Motor neuron (in vitro differentiated cells): ENCODE measurements around the gene H1-8. TPM values are rescaled to one million over a fixed set of nuclear protein-coding genes. Genes with fewer than 3 reads are reported as not detected.

Source experiments
- ATAC-seq, 8 experiments: fragments of 200-7000 bp; cut with Tn5 transposase; replicated peaks in 6 of 8; 2 replicates each; pipeline ENCODE4 v1.8.0; 2021; ENCODE audit warnings: mild to moderate bottlenecking in 8 of 8, moderate library complexity in 8 of 8
- H3K27ac ChIP-seq, 2 donors: fragments of 250-450 bp; sonication (Bioruptor Pico); 2 replicates each; pipeline ENCODE4 v1.9.0; 2021; ENCODE audit warnings: antibody characterized with exemption in 2 of 2, mild to moderate bottlenecking in 2 of 2, moderate library complexity in 1 of 2
- H3K4me1 ChIP-seq, 2 donors: fragments of 250-450 bp; sonication (Bioruptor Pico); replicated peaks in 1 of 2; 2 replicates each; pipeline ENCODE4 v1.6.1; 2021; ENCODE audit warnings: antibody characterized with exemption in 2 of 2, mild to moderate bottlenecking in 2 of 2, moderate library complexity in 1 of 2
- H3K4me3 ChIP-seq, 5 donors: fragments of 250-450 bp; sonication (Bioruptor Pico); 2 replicates each; pipeline ENCODE4 v1.9.0; 2021; ENCODE audit warnings: antibody characterized with exemption in 5 of 5, mild to moderate bottlenecking in 5 of 5, moderate library complexity in 4 of 5
- WGBS, 10 experiments: fragments of 450-650 bp; shearing (Covaris generic); methylation state at CpG; one replicate each; pipeline ENCODE4 v1.0.0; 2022; 5-methylcytosine and 5-hydroxymethylcytosine counted together
- in situ Hi-C, 9 experiments: fragments of 400-800 bp; cut with MboI; loops; one replicate each; pipeline ENCODE4 v1.15.0; 2021; ENCODE audit warnings: low sequenced_read_pairs in 9 of 9, low pct_unique_long_range_greater_than_20kb in 2 of 9; ENCODE audit not compliant: unreplicated experiment in 9 of 9
- total RNA-seq, 8 experiments: library from RNA; unstranded; fragments of 300-600 nt; gene quantifications; 2 replicates each; pipeline versions ENCODE4 v1.2.3 to v1.2.4, GENCODE V29; 2022

H1-8 gene
- total RNA-seq, 8 experiments from 2014 or later: not detected

DNA sequence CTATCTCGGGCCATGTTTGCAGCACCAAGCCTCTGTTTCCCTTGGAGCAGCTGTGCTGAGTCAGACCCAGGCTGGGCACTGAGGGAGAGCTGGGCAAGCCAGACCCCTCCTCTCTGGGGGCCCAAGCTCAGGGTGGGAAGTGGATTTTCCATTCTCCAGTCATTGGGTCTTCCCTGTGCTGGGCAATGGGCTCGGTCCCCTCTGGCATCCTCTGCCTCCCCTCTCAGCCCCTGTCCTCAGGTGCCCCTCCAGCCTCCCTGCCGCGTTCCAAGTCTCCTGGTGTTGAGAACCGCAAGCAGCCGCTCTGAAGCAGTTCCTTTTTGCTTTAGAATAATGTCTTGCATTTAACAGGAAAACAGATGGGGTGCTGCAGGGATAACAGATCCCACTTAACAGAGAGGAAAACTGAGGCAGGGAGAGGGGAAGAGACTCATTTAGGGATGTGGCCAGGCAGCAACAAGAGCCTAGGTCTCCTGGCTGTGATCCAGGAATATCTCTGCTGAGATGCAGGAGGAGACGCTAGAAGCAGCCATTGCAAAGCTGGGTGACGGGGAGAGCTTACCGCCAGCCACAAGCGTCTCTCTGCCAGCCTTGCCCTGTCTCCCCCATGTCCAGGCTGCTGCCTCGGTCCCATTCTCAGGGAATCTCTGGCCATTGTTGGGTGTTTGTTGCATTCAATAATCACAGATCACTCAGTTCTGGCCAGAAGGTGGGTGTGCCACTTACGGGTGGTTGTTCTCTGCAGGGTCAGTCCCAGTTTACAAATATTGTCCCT is 13.4 kb upstream of the H1-8 start:
- ATAC-seq: peak in 3 of 8 experiments; percentile 8 to 64 (median 47)
- in situ Hi-C loops: no loop called here
- Histone ChIP-seq H3K27ac (no peak overlapping the region), H3K4me3 (no peak overlapping the region), H3K4me1 (peaks cover 7 to 22% of the 10 kb centered on the region in 2 donors)
- 73 to 94% (median 82%) methylated on average over 1 to 5 of the region's 12 CpGs; no CpG with 5 or more reads in 6 of the 10 experiments for WGBS, 10 experiments

DNA sequence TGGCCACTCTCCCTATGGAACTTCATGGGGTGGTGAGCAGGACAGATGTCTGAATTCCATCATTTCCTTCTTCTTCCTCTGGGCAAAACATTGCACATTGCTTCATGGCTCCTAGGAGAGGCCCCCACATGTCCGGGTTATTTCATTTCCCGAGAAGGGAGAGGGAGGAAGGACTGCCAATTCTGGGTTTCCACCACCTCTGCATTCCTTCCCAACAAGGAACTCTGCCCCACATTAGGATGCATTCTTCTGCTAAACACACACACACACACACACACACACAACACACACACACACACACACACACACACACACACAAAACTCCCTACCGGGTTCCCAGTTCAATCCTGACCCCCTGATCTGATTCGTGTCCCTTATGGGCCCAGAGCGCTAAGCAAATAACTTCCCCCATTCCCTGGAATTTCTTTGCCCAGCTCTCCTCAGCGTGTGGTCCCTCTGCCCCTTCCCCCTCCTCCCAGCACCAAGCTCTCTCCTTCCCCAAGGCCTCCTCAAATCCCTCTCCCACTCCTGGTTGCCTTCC is 12.7 kb upstream of the H1-8 start:
- Histone ChIP-seq H3K4me3 (no peak overlapping the region), H3K27ac (no peak overlapping the region), H3K4me1 (peaks cover 14 to 25% of the 10 kb centered on the region in 2 donors)
- in situ Hi-C loops: no loop called here
- 0 to 40% (median 6%) methylated on average over 1 to 2 of the region's 6 CpGs; no CpG with 5 or more reads in 7 of the 10 experiments for WGBS, 10 experiments
- peak in 5 of 8 experiments; percentile 8 to 61 (median 32) for ATAC-seq

DNA sequence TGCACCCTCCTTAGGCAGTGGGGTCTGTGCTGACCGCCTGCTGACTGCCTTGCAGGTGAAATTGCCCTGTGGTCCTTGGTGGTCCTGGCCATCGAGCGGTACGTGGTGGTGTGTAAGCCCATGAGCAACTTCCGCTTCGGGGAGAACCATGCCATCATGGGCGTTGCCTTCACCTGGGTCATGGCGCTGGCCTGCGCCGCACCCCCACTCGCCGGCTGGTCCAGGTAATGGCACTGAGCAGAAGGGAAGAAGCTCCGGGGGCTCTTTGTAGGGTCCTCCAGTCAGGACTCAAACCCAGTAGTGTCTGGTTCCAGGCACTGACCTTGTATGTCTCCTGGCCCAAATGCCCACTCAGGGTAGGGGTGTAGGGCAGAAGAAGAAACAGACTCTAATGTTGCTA is 12.2 kb upstream of the H1-8 start:
- no peak for ATAC-seq
- Histone ChIP-seq H3K27ac (no peak overlapping the region), H3K4me1 (peaks cover 14 to 25% of the 10 kb centered on the region in 2 donors), H3K4me3 (no peak overlapping the region)
- in situ Hi-C loops: no loop called here
- WGBS, 10 experiments: 83 to 100% (median 86%) methylated on average over 1 to 6 of the region's 13 CpGs; no CpG with 5 or more reads in 7 of the 10 experiments

DNA sequence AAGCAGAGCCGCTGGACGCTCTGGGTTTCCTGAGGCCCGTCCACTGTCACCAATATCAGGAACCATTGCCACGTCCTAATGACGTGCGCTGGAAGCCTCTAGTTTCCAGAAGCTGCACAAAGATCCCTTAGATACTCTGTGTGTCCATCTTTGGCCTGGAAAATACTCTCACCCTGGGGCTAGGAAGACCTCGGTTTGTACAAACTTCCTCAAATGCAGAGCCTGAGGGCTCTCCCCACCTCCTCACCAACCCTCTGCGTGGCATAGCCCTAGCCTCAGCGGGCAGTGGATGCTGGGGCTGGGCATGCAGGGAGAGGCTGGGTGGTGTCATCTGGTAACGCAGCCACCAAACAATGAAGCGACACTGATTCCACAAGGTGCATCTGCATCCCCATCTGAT is 11.3 kb upstream of the H1-8 start:
- no peak for ATAC-seq
- 71 to 100% (median 89%) methylated on average over 1 to 9 of the region's 11 CpGs; no CpG with 5 or more reads in 2 of the 10 experiments for WGBS, 10 experiments
- peaks cover 14 to 30% of the 10 kb centered on the region in 2 donors for H3K4me1 ChIP-seq
- no peak overlapping the region for H3K4me3 ChIP-seq
- in situ Hi-C loops: no loop called here
- no peak overlapping the region for H3K27ac ChIP-seq

DNA sequence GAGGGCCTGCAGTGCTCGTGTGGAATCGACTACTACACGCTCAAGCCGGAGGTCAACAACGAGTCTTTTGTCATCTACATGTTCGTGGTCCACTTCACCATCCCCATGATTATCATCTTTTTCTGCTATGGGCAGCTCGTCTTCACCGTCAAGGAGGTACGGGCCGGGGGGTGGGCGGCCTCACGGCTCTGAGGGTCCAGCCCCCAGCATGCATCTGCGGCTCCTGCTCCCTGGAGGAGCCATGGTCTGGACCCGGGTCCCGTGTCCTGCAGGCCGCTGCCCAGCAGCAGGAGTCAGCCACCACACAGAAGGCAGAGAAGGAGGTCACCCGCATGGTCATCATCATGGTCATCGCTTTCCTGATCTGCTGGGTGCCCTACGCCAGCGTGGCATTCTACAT is 10.7 kb upstream of the H1-8 start:
- Histone ChIP-seq H3K27ac (no peak overlapping the region), H3K4me3 (no peak overlapping the region), H3K4me1 (peaks cover 14 to 34% of the 10 kb centered on the region in 2 donors)
- in situ Hi-C loops: no loop called here
- WGBS, 10 experiments: 80 to 100% (median 97%) methylated on average over 1 to 5 of the region's 20 CpGs; no CpG with 5 or more reads in 5 of the 10 experiments
- no peak for ATAC-seq

- Histone ChIP-seq H3K4me3 (no peak overlapping the region), H3K27ac (no peak overlapping the region), H3K4me1 (peaks cover 14 to 34% of the 10 kb centered on the region in 2 donors)
- ATAC-seq: no peak
- in situ Hi-C loops: no loop called here
- 78 to 100% (median 93%) methylated on average over 1 to 6 of the region's 16 CpGs; no CpG with 5 or more reads in 6 of the 10 experiments for WGBS, 10 experiments
Measured at GRCh38 chr3:129533406-129533805, 9.6 kb upstream of the H1-8 start.

DNA sequence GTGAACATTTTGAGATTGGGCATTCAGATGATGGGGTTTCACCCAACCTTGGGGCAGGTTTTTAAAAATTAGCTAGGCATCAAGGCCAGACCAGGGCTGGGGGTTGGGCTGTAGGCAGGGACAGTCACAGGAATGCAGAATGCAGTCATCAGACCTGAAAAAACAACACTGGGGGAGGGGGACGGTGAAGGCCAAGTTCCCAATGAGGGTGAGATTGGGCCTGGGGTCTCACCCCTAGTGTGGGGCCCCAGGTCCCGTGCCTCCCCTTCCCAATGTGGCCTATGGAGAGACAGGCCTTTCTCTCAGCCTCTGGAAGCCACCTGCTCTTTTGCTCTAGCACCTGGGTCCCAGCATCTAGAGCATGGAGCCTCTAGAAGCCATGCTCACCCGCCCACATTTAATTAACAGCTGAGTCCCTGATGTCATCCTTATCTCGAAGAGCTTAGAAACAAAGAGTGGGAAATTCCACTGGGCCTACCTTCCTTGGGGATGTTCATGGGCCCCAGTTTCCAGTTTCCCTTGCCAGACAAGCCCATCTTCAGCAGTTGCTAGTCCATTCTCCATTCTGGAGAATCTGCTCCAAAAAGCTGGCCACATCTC is 8.4 kb upstream of the H1-8 start:
- Histone ChIP-seq H3K4me3 (no peak overlapping the region), H3K27ac (no peak overlapping the region), H3K4me1 (peaks cover 14 to 32% of the 10 kb centered on the region in 2 donors)
- in situ Hi-C loops: no loop called here
- peak in 5 of 8 experiments; percentile 66 to 78 (median 77) for ATAC-seq
- 45 to 81% (median 60%) methylated on average over 1 to 3 of the region's 4 CpGs; no CpG with 5 or more reads in 7 of the 10 experiments for WGBS, 10 experiments

- 40 to 86% (median 83%) methylated on average over 1 of the region's 1 CpG; no CpG with 5 or more reads in 7 of the 10 experiments for WGBS, 10 experiments
- H3K4me3 ChIP-seq: no peak overlapping the region
- in situ Hi-C loops: no loop called here
- H3K27ac ChIP-seq: no peak overlapping the region
- H3K4me1 ChIP-seq: peaks cover 14 to 27% of the 10 kb centered on the region in 2 donors
- ATAC-seq: peak in 3 of 8 experiments; percentile 2 to 9 (median 5)
Measured at GRCh38 chr3:129535075-129535474, 7.9 kb upstream of the H1-8 start.

DNA sequence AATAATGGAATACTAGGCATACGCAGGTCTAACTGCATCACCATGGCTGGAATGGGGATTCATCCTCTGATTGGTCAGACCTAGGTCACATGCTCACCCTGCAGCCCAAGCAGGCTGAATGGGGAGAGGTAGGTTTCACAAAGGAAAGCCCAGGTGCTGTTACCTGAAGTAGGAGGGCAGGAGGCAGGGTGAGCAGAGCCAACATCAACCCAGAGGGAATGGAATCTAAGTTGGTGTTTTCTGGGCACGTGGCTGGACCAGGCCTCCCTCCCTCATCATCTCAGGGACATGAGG is 6.7 kb upstream of the H1-8 start:
- WGBS, 10 experiments: 20 to 100% (median 93%) methylated on average over 1 to 2 of the region's 2 CpGs; no CpG with 5 or more reads in 4 of the 10 experiments

GRCh38 chr3:129536804-129537203 is 6.2 kb upstream of the H1-8 start:
- no peak overlapping the region for H3K4me3 ChIP-seq
- H3K27ac ChIP-seq: no peak overlapping the region
- in situ Hi-C loops: no loop called here
- ATAC-seq: peak in 4 of 8 experiments; percentile 48 to 98 (median 92)
- WGBS, 10 experiments: 0 to 100% (median 68%) methylated on average over 1 to 2 of the region's 3 CpGs; no CpG with 5 or more reads in 2 of the 10 experiments
- peaks cover 14 to 22% of the 10 kb centered on the region in 2 donors for H3K4me1 ChIP-seq

More for the DNA sequence above, 6.7 kb upstream of the H1-8 start:
- Histone ChIP-seq H3K4me3 (no peak overlapping the region), H3K4me1 (peaks cover 14 to 22% of the 10 kb centered on the region in 2 donors), H3K27ac (no peak overlapping the region)
- in situ Hi-C loops: no loop called here
- no peak for ATAC-seq

- in situ Hi-C loops: no loop called here
- peaks cover 12 to 17% of the 10 kb centered on the region in 2 donors for H3K4me1 ChIP-seq
- WGBS, 10 experiments: 40 to 97% (median 75%) methylated on average over 1 to 8 of the region's 8 CpGs; no CpG with 5 or more reads in 2 of the 10 experiments
- no peak overlapping the region for H3K27ac ChIP-seq
- ATAC-seq: no peak
- H3K4me3 ChIP-seq: no peak overlapping the region
Measured at GRCh38 chr3:129539206-129539605, 3.8 kb upstream of the H1-8 start.

- H3K4me3 ChIP-seq: no peak overlapping the region
- no peak overlapping the region for H3K27ac ChIP-seq
- H3K4me1 ChIP-seq: peaks cover 0 to 9% of the 10 kb centered on the region in 2 donors
- 80 to 100% (median 90%) methylated on average over 1 to 10 of the region's 11 CpGs; no CpG with 5 or more reads in 1 of the 10 experiments for WGBS, 10 experiments
- in situ Hi-C loops: no loop called here
- ATAC-seq: no peak
Measured at GRCh38 chr3:129540776-129541516, 2.0 kb upstream of the H1-8 start.
